Caco-2 (cell line): Measurements from ENCODE around the gene NCLN. TPM values are rescaled to one million over a fixed set of nuclear protein-coding genes. Genes with fewer than 3 reads are reported as not detected.
"Not testable (repeated sequence)": the region's sequence is repeated elsewhere in the genome, so short reads cannot be mapped to it uniquely, and the experiment has no call there.

Source experiments
- BruUV-seq: library from RNA; stranded (reverse); fragments of 400-500 nt; replicated peaks from 2 replicates; lab custom pipeline; 2021; lab: Mats Ljungman, UMichigan
- CTCF ChIA-PET: fragments of 300-600 bp; sonication (Branson Sonifier 250); formaldehyde crosslinking; loops from one replicate; lab custom pipeline; 2022; ENCODE audit warnings: antibody characterized with exemption; lab: Charles Lee
- POLR2A ChIA-PET: fragments of 300-600 bp; sonication (Branson Sonifier 250); formaldehyde crosslinking; loops from one replicate; lab custom pipeline; 2022; ENCODE audit warnings: antibody characterized with exemption; lab: Charles Lee
- DNase-seq, 2 experiments: peaks; one replicate each; pipeline versions ENCODE4 v3.0.0 to v3.0.0-alpha.2; 2020 to 2022
- H3K27me3 ChIP-seq: replicated peaks from 2 replicates; pipeline ENCODE4 v1.6.0; 2011; ENCODE audit warnings: low read length; ENCODE audit not compliant: control insufficient read depth, insufficient read depth
- H3K36me3 ChIP-seq: 2 replicates; pipeline ENCODE4 v1.5.1; 2011; ENCODE audit warnings: low read length; ENCODE audit not compliant: control insufficient read depth, insufficient read depth
- H3K4me1 ChIP-seq: fragments of 250-450 bp; sonication (Bioruptor Pico); 2 replicates; pipeline ENCODE4 v1.5.1; 2020; ENCODE audit warnings: mild to moderate bottlenecking
- H3K4me3 ChIP-seq: 2 replicates; pipeline ENCODE4 v1.5.1; 2011; ENCODE audit warnings: low read depth, mild to moderate bottlenecking, control low read depth, low read length
- H3K9me3 ChIP-seq: fragments of 250-450 bp; sonication (Bioruptor Pico); 2 replicates; pipeline ENCODE4 v1.5.1; 2020; ENCODE audit warnings: mild to moderate bottlenecking, moderate library complexity
- H3K27ac Mint-ChIP-seq: one replicate; pipeline ENCODE4 v1.8.0; 2022; ENCODE audit warnings: mixed read lengths; ENCODE audit not compliant: unreplicated experiment
- H3K27me3 Mint-ChIP-seq: one replicate; pipeline ENCODE4 v1.8.0; 2022; ENCODE audit warnings: mixed read lengths; ENCODE audit not compliant: insufficient read depth, unreplicated experiment
- H3K36me3 Mint-ChIP-seq: one replicate; pipeline ENCODE4 v1.8.0; 2022; ENCODE audit warnings: mild to moderate bottlenecking, mixed read lengths; ENCODE audit not compliant: insufficient read depth, unreplicated experiment
- H3K4me1 Mint-ChIP-seq: one replicate; pipeline ENCODE4 v1.8.0; 2022; ENCODE audit warnings: low read depth, mixed read lengths; ENCODE audit not compliant: unreplicated experiment
- H3K4me3 Mint-ChIP-seq: one replicate; pipeline ENCODE4 v1.8.0; 2022; ENCODE audit warnings: mild to moderate bottlenecking, moderate library complexity, mixed read lengths; ENCODE audit not compliant: unreplicated experiment
- H3K9me3 Mint-ChIP-seq: one replicate; pipeline ENCODE4 v1.8.0; 2022; ENCODE audit warnings: mixed read lengths; ENCODE audit not compliant: unreplicated experiment
- intact Hi-C: fragments of 100-400 bp; cut with micrococcal nuclease; formaldehyde crosslinking; loops from one replicate; pipeline ENCODE4 v1.10.0; 2022; ENCODE audit not compliant: unreplicated experiment
- total RNA-seq: library from RNA; stranded (reverse); gene quantifications from 2 replicates; pipeline ENCODE4 v1.2.3, GENCODE V29; 2022
- TF ChIP-seq, protein P1 (sequence below), 2 experiments: fragments of 200-600 bp in 1 of 2; IDR thresholded peaks; 1 replicate in 1 of 2; 2 replicates in 1 of 2; pipeline versions ENCODE4 v1.5.1 to v1.8.0; 2011 to 2022; ENCODE audit warnings: antibody characterized with exemption in 1 of 2, control low read depth in 1 of 2, inconsistent platforms in 1 of 2, low read depth in 1 of 2, low read length in 1 of 2, mild to moderate bottlenecking in 1 of 2, moderate library complexity in 1 of 2; ENCODE audit not compliant: insufficient read depth in 1 of 2, severe bottlenecking in 1 of 2, unreplicated experiment in 1 of 2

The NCLN gene
- total RNA-seq, 1 experiment from 2014 or later, result 87.3 TPM

DNA sequence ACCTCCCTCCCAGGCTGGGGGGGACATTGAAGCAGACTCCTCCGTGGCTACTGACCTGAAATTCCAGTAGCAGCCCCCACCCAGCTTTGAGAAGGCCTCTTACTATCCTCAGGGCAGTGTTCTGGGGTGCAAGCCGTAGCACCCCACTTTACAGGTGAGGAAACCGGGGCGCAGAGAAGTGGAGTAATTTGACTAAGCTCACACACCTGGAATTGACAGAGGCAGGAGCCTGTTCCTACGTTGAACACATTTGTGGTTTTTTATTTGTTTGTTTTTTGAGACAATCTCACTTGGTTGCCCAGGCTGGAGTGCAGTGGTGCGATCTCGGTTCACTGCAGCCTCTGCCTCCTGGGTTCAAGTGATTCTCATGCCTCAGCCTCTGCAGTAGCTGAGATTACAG lies 21.8 kb upstream of the NCLN start:
- Mint-ChIP-seq H3K27ac (no peak overlapping the region), H3K27me3 (no peaks in the 10 kb centered on the region), H3K4me1 (no peaks in the 10 kb centered on the region), H3K9me3 (peaks cover 9% of the 10 kb centered on the region), H3K36me3 (no peaks in the 10 kb centered on the region), H3K4me3 (no peak overlapping the region)
- H3K4me1 ChIP-seq, result no peaks in the 10 kb centered on the region
- H3K9me3 ChIP-seq, result no peaks in the 10 kb centered on the region
- H3K36me3 ChIP-seq, result no peaks in the 10 kb centered on the region
- intact Hi-C loops, result loop anchor here (1.0 kb wide), 2 partner anchors 35 to 202 kb away; no protein-coding TSS in a partner anchor
- no peak overlapping the region for H3K4me3 ChIP-seq
- POLR2A ChIA-PET, result no interaction called here
- BruUV-seq, result no TSS peak
- TF ChIP-seq, protein P1, sequence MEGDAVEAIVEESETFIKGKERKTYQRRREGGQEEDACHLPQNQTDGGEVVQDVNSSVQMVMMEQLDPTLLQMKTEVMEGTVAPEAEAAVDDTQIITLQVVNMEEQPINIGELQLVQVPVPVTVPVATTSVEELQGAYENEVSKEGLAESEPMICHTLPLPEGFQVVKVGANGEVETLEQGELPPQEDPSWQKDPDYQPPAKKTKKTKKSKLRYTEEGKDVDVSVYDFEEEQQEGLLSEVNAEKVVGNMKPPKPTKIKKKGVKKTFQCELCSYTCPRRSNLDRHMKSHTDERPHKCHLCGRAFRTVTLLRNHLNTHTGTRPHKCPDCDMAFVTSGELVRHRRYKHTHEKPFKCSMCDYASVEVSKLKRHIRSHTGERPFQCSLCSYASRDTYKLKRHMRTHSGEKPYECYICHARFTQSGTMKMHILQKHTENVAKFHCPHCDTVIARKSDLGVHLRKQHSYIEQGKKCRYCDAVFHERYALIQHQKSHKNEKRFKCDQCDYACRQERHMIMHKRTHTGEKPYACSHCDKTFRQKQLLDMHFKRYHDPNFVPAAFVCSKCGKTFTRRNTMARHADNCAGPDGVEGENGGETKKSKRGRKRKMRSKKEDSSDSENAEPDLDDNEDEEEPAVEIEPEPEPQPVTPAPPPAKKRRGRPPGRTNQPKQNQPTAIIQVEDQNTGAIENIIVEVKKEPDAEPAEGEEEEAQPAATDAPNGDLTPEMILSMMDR (IDR thresholded peaks at IDR 0.05; ENCODE audit: insufficient read depth in 1 of 2, low read depth in 1 of 2, low read length in 1 of 2, severe bottlenecking in 1 of 2, unreplicated experiment in 1 of 2), result no peak
- CTCF ChIA-PET, result interaction anchor here (0.6 to 1.2 kb wide), 4 partner anchors 35 to 214 kb away, joined by 3 to 8 read pairs (median 4); no protein-coding TSS in a partner anchor
- no peaks in the 10 kb centered on the region for H3K27me3 ChIP-seq
- no peak for DNase-seq

DNA sequence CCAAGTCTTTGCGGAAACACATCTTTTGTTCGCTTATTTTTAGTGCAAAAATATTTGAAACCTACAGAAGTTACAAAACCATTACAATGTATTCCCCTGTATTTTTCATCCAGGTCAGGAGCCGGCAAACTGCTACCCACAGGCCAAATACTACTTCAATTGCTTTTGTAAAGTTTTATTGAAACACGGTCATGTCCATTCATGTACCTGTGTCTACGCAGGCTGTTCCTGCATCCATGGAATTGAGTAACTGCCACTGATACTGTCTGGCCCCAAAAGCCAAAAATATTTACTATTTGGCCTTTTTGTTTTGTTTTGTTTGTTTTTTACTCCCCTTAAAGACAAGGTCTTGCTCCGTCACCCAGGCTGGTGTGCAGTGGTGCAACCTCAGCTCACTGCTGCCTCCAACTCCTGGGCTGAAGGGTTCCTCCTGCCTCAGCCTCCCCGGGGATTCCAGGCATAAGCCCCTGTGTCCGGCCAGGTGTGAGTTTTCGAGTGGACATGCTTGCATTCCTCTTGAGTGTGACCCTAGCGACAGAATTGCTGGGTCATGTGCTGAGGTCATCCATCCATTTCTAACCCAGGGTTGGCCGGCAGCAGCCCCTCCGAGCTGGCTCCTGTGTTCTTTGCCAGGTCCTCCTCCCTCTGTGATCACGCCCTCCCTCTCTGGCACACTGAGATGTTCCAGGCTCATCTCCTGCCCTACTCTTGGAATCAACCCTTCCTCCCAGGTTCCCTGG lies 18.0 kb upstream of the NCLN start:
- POLR2A ChIA-PET, result no interaction called here
- BruUV-seq, result no TSS peak

DNA sequence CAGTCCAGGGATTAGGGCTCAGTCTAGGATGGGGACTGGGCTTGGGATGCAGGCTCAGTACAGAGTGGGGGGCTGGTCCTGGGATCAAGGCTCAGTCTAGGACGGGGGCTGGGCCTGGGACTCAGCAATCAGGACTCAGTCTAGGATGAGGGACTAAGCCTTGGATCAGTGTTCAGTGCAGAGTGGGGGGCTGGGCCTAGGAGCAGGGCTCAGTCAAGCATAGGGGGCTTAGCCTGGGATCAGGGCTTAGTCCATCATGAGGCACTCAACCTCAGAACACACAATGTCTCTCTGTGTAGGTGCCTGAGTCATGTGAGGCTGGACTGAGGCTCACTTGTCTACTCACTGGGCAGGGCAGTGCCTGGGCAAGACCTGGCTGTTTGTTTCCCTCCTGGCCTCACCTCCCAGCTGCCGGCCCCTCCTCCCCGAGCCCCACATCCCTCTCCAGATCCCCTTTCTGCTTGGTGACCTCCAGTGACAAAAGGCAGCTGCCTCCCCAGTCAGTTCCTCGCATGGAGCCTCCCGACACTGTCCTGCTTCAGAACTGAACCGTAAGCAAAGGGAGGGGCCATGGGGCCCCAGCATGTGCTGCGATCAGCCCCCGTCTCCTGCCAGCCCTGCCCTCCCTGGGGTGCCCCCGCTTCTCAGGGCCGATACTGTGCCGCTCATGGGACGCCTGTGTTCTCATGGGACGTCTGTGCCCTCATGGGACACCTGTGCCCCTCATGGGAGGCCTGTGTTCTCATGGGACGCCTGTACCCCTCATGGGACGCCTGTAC lies 13.6 kb upstream of the NCLN start:
- intact Hi-C loops, result no loop called here
- no peak overlapping the region for H3K4me3 ChIP-seq
- H3K27me3 ChIP-seq, result no peaks in the 10 kb centered on the region
- no TSS peak for BruUV-seq
- H3K4me1 ChIP-seq, result no peaks in the 10 kb centered on the region
- no peaks in the 10 kb centered on the region for H3K27me3 Mint-ChIP-seq
- peaks cover 5% of the 10 kb centered on the region for H3K36me3 Mint-ChIP-seq
- ChIA-PET CTCF (no interaction called here), POLR2A (no interaction called here)
- peak in 1 of 2 experiments; percentile 22 for DNase-seq
- H3K4me1 Mint-ChIP-seq, result no peaks in the 10 kb centered on the region
- H3K9me3 ChIP-seq, result no peaks in the 10 kb centered on the region
- TF ChIP-seq, protein P1 (IDR thresholded peaks at IDR 0.05; ENCODE audit: insufficient read depth in 1 of 2, low read depth in 1 of 2, low read length in 1 of 2, severe bottlenecking in 1 of 2, unreplicated experiment in 1 of 2), result no peak
- H3K36me3 ChIP-seq, result no peaks in the 10 kb centered on the region
- H3K27ac Mint-ChIP-seq, result no peak overlapping the region
- no peaks in the 10 kb centered on the region for H3K9me3 Mint-ChIP-seq
- no peak overlapping the region for H3K4me3 Mint-ChIP-seq

More for the DNA sequence above, 18.0 kb upstream of the NCLN start:
- Histone ChIP-seq H3K4me3 (no peak overlapping the region), H3K9me3 (no peaks in the 10 kb centered on the region), H3K27me3 (no peaks in the 10 kb centered on the region), H3K4me1 (no peaks in the 10 kb centered on the region), H3K36me3 (no peaks in the 10 kb centered on the region)
- Mint-ChIP-seq H3K27ac (no peak overlapping the region), H3K4me3 (no peak overlapping the region), H3K27me3 (no peaks in the 10 kb centered on the region), H3K36me3 (peaks cover 5% of the 10 kb centered on the region), H3K4me1 (no peaks in the 10 kb centered on the region), H3K9me3 (no peaks in the 10 kb centered on the region)
- TF ChIP-seq, protein P1 (IDR thresholded peaks at IDR 0.05; ENCODE audit: insufficient read depth in 1 of 2, low read depth in 1 of 2, low read length in 1 of 2, severe bottlenecking in 1 of 2, unreplicated experiment in 1 of 2), result no peak
- CTCF ChIA-PET, result no interaction called here
- intact Hi-C loops, result no loop called here
- no peak for DNase-seq

DNA sequence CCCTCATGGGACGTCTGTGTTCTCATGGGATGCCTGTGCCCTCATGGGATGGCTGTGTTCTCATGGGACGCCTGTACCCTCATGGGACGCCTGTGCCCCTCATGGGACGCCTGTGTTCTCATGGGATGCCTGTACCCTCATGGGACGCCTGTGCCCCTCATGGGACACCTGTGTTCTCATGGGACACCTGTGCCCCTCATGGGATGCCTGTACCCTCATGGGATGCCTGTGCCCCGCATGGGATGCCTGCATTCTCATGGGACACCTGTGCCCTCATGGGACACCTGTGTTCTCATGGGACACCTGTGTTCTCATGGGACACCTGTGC lies 13.1 kb upstream of the NCLN start:
- H3K9me3 ChIP-seq, H3K27me3 Mint-ChIP-seq, H3K9me3 Mint-ChIP-seq, BruUV-seq, H3K4me3 ChIP-seq, DNase-seq, H3K36me3 ChIP-seq, POLR2A ChIA-PET, H3K27me3 ChIP-seq, H3K4me1 Mint-ChIP-seq, H3K4me1 ChIP-seq, intact Hi-C loops, H3K4me3 Mint-ChIP-seq, CTCF ChIA-PET, H3K36me3 Mint-ChIP-seq, H3K27ac Mint-ChIP-seq: not testable (repeated sequence)
